ENCODE measurements around the gene RNF220.

RNF220 gene

DNA sequence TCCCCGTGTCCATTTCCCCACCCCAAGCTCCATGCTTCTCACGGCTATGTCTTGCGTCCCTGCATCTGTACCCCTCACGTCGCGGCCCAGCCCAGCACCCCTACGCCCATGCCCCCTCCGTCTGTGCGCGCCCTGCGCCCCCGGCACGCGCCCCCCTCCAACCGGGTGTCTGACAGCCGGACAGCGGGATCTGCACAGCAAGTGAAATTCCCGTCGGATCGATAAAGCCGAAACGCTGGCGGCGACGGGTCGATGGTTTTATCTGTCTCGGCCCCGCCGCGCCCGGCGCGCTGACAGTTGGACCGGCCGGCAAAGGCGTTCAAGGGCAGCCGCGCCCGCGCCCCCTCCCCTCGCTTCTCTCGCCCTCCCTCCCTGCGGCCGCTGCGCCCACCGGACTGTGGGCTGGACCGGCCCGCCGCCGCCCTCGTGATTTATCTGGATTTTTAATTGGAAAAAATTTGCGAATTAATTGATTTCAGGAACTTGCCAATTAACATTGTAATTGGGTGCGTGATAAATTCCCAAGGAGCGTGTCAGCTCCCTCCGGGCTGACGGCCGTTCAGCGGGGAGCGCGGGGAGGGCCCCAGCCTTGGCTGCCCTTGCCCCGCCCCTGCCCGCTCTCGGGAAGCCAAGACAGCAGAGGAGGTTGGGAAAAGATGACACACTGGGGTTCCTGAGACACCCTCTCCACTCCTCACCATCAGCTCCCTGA lies 212.1 kb downstream of the RNF220 start:
- no peak for DNase-seq

DNA sequence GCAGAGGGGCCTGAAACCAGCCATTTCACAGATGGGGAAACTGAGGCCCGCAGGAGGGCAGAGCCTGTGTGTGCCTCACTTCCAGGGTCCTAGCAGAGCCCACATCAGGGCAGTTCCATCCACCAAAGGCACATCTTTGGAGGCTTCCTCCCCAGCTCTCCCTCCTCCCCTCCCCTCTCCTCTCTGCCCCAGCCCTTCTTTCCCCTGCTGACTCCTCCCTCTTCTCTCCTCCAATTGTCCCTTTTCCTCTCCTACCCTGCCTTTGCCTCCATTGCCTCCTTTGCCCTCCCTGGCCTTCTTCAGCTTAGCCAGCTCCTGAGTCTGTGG lies 212.6 kb downstream of the RNF220 start:
- no peak for DNase-seq

DNA sequence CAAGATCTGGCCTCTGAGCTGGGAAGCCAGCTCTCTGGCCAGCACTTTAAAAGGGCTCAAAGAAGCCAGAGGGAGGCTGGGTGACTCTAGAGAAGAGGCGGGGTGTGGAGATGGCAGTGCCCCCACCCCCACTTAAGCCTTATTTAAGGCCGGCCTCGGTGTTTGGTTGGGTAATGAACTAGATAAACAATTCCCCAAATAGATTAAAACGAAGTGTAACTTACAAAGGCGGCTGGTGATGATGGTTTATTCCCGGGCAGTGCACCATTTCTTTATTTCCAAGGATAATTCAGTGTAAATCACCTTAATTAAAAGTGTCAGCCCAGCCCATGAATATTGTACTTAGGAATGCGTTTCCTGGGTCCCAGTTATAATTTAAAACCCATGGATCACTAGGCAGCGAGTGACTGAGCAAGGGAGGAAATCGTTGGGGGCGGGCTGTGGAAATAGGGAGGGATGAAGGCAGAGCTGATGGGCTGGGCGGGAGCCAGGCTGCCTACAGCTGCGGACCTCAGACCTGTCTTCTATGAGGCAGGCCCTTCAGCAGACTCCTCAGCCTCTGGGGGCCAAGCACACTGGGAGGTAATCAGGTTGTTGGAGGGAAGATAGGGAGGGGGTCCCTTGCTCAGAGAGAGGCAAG lies 214.3 kb downstream of the RNF220 start:
- DNase-seq = no peak

DNA sequence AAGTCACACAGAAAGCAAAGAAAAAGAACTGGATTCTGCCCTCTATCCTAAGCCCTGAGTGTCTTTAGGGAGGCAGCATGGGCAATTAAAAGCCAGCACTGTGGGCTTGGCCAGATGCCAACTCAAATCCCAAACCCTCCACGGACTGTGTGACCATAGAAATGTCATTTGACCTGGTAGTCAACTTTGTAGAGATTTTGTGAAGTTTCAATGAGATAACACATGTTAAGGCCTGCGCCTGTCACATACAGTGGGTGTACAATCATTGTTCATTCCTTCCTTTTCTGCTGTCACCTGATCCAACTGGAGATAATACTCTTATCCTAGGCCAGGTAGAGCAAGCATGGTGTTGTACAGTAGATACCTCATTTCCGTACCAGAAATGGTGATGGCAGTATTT lies 215.0 kb downstream of the RNF220 start:
- DNase-seq = no peak

DNA sequence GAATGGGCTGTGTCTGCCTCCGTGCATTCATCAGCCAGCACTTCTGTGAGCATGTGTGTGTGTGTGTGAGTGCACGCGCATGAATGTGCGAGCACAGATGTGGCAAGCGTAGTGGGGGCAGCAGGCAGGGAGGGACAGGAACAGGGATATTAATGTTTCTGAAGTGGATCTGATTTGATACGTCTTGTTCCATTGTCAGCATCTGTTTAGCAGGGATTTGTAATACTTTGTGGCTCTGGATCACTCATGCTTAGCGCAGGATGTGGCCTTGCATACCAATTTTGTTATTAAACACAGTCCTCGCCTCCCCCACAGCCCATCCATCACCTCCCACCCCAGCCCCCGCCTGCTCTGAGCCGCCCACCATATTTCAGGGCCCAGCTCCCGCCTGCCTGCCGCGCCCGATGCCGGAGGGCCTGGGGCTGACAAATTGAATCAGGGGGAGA lies 216.8 kb downstream of the RNF220 start:
- no peak for DNase-seq

DNA sequence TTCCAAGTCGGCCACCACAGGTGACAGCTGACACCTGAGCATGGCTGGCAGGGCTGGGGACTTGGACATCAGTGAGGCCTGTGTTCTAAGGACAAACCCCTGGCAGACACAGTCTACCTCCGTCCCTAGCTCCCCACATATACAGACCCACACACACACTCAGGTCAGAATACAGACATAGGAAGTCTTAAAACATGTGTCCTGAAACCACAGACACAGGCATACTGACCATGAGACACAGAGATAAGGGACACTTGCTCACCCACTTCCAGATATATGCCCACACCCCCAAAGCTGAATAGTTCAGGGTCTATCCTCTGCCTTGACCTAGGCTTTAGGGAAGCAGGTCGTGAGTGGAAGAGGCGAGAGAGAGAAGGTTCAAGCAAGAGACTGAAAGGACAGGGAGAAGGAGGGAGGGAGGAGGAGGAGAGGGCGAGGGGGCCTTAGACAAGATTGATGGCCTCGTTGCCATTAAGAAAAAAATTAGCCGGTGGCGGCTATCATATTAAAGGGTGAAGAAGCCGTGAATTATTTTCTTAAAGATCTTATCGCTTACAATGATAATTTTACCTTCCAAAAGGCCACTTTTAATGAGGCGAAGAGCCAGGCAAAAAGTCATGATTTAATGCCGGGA lies 219.3 kb downstream of the RNF220 start:
- DNase-seq = no peak

DNA sequence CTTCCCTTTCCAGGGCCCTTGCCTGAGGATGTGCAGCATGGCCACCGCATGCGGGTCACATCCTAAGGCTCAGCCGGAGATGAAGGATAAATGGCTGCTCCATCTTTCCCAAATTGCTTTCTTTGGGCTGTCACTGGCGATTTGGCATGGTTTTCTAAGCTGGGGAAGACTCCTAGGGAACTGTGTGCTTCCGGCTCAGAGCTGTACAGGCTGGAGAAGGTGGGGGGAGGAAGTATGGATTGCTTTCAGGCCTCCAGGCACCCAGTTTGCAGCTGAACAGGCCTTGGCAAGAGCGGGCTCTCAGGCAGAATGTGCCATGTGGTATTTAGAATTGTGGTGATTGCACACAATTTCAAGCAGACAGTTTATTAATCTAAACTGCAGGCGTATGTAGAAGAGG lies 220.3 kb downstream of the RNF220 start:
- no peak for DNase-seq

DNA sequence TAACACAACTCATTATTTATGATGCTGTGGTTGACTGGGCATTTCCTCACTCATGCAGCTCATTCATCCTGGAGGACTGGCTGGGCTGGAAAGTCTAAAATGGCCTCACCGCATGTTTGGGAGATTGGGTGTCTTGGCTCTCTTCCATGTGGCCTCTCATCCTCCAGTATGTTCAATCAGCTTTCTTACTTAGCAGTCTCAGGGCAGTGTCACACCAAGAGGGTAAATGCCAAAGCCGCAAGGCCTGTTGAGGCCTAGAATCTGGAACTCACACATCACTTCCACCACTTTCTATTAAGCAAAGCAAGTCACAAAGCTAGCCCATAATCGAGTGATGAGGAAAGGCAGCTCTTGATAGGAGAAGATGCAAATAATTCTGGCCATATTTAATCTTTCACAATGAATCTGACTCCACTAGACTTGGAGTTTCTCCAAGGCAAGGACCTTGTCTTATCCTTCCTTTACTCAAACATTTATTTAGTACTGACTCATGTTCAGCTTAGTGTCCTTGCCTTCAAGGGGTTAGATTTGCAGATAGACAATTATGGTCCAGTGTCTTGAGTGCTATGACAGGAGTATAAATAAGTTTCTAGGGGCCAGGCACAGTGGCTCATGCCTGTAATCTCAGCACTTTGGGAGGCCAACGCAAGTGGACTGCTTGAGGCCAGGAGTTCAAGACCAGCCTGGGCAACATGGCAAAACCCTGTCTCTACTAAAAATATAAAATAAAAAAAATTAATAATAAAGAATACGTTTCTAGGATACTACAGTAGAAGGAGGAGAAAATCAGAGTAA lies 224.1 kb downstream of the RNF220 start:
- no peak for DNase-seq

DNA sequence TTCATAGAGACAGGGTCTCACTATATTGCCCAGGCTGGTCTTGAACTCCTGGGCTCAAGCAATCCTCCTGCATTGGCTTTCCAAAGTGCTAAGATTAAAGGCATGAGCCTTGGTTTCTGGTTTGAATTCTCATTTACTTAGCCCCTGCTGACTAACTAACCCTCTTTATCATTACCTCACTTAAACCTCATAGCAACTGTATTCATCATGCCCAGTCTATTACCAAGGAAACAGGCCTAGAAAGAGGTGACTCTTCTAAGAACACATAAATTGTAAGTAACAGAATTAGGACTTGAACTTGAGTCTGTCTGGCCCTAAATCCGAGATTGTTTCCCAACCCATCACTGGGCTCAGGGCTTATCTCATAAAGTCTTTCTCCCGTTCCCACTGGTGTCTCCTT lies 225.1 kb downstream of the RNF220 start:
- DNase-seq = no peak

DNA sequence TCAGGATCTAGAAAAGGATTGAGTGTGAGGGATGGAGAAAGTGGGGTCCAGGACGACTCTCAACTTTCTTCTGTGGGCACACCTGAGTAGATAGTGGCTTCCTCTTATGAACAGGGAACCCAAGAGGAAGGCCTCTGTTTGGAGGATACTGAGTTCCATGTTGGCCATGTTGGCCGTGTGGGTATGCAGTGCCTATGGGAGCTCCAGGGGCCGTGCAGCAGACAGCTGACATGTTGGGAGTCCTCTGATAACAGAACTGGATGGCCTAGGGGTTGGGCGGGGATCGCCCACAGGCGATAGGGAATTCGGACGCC lies 226.2 kb downstream of the RNF220 start:
- DNase-seq = no peak

DNA sequence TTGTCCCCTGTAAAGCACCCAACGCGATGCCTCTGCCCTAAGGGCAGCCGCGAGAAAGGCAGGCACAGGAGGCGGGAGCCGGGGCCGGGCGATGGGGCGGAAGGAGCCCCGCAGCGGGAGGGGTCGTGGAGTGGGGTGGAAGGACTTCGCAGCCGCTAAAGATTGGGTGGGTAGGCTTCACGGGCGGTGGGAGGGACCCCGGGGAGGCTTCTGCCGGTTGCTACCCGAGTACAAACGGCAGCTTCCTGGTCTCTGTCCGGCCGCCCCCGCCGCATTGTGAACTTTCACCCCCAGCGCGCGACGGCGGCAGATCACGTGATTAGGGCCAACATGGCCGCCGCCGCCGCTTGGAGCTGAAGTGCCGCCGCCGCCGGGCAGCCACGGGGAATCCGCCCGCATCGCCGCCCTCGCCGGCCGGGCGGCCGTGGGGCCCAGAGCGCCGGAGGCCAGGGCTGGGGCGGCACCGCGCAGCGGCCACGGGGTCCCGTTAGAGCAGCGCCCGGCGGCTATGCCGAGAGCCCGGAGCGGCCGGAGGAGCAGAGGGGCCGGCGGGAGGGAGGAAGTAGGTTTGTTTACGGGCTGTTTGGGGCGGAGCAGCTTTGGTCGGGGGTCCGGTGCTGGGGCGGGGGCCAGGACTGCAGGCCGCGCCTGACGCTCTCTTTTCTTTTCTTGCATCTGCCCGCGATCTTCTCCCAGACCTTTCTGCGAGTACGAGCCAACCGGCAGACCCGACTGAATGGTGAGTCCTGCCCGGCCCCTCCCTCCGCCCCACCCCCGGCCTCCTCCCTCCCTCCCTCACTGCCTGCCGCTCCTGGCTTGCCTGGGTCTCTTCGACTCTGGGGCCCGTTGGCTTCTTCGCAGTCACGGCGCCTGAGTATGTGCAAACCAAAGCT lies 226.8 kb downstream of the RNF220 start:
- DNase-seq = peak; percentile 76

DNA sequence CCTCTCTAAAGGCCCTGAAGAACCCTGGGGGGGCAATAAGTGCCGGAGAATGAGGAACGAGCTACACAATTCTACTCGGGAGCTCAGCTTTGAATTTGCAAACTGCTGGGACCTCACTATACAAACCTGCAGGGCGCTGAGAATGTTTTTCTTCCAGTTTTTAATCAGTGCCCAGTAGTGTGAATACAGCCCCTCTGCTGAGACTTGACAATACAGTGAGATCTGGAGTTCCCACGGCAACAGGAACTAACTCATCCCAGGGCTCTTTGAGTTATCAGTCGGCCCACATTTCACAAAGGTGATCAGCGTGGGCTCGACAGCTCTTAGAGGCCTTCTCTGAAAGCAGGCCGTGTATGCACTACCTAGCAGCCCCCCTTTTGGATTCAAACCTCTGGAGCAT lies 227.5 kb downstream of the RNF220 start:
- no peak for DNase-seq

DNA sequence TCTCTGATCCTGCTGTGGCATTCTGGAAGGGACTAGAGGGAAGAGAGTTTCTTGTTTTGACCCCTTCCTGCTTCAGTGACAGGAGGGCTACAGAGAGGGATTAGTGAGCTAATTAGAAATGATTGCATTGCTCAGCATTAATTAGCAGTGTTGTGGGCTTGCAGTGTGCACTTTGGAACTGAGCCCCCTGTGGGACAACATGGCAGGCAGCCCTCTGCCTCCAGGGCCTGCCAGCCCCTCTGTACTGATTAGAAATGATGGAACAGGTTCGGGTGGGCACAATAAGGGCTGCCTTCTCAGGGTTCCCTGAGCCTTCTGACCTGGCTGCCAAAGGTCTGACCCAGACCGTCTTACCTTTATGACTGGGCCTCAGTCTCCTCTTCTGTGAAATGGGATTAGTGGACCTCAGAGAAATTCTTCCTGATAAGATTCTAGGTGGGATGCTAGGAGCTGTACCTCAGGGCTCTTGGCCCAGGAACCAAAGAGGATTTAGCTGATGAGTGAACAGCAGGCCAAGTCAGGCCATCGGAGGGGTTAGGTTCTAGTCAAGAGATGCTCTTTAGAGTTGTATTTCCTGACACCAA lies 229.6 kb downstream of the RNF220 start:
- no peak for DNase-seq

DNA sequence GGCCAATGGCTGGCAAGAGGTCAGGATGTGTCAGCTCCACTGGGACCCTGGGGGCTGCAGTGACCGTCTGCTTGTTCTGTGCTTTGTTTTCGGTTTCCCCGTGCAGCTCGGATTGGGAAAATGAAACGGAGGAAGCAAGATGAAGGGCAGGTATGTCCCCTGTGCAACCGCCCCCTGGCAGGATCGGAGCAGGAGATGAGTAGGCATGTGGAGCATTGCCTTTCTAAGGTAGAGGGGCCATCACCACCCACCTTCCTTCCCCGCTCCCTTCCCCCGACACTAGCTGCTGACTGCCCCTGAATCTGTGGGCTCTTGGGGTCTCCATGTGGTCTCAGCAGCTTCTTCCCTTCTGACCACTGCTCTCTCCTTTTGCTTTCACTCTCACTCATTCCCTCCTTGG lies 230.4 kb downstream of the RNF220 start:
- DNase-seq = no peak

DNA sequence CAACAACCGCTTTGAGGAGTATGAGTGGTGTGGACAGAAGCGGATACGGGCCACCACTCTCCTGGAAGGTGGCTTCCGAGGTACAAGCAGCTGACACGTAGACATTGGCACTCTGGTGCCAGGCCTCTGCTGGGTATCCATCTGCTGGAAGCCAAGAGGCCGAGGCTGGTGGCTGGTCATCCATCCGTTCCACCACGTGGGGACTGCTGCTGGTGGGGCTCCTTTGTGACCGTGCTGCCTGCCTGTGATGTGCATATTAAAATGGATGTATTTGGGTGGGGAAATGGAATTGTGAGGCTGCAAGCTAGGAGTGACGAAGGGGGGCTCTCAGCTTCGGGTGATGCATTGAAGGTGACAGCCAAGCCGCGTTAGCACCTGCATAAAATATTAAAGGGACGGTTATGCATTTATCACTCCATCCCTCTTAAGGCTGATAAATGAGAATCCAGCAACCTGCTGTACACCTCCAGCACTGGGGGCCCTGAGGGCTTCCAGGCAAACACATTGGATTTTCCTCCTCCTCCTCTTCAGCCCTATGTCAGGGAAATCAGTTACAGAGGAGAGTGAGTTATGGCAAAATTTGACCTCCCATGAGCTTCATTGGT lies 231.1 kb downstream of the RNF220 start:
- DNase-seq = no peak

DNA sequence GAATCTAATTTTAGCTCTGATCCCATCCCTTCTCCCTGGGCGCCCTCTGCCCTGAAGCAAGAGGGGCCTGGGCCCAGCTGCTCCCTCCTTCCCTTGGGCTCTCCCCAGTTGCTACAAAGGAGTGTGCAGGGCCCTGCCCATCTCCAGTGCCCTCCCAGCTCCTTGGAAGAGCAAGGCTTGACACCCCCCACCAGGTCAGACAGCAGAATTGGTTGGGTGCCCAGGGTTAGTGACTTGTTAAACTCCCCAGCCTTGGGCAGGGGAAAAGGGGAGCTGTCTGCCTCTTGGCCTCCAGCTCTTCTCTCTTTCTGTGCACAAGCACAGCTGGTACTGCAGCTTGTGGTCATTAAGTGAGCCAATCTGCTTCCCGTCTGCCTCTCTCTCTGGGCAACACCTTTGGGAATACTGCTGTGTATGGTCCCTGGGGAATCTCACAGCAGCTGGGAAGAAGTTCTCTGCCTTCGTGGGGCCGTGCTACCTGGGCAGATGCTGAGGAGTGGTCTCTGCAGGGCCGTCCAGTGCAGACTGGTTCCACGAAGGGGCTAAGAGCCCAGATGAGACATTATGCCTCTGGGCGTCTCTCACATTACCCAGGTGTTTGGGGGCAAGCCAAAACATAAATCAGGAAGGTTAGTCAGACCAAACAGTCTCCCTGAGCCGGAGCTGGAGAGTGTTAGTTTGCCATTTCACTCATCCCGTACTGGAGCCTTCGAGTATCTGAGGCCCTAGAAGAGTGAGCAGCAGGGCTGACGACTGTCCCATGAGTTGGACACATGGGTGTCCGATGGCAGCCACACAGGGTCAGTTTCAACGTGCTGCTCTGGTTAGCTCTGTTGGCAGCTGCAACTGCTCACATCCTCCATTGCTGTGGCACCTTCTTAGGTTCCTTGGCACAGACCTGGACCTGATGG lies 231.9 kb downstream of the RNF220 start:
- peak; percentile 93 for DNase-seq

DNA sequence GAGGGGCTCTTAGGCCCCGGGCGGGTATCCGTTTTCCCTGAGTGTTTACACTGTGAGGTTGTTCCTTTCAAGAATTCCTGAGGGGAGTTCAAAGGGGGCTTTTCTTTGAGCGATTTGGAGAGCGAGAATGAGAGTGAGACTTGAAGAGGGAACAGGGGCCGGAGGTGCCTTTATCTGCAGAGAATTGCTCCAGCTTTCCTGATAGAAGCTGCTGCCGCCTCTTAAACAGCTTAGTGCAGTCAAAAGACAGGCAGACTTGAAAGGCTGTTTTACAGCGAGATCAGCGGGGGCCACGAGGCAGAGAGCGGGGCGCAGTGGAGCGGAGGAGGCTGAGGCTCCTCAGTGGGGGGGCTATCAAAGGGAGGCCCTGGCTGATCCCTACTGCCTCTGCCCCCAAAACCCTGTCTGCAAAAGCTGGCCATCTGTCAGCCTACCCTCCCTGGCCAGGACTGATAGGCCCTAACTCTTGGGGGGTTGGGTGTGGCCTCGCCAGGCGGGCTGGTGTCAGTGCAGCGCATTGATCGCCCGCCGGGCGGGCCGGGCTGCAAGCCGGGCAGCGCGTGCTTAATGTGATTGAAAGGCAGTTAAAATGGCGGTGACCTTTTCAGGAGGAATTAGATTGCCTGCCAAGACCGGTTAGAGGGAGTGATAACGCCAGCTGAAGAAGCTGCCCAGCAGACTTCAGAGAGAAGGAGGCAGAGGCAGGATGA lies 232.8 kb downstream of the RNF220 start:
- peak; percentile 65 for DNase-seq

DNA sequence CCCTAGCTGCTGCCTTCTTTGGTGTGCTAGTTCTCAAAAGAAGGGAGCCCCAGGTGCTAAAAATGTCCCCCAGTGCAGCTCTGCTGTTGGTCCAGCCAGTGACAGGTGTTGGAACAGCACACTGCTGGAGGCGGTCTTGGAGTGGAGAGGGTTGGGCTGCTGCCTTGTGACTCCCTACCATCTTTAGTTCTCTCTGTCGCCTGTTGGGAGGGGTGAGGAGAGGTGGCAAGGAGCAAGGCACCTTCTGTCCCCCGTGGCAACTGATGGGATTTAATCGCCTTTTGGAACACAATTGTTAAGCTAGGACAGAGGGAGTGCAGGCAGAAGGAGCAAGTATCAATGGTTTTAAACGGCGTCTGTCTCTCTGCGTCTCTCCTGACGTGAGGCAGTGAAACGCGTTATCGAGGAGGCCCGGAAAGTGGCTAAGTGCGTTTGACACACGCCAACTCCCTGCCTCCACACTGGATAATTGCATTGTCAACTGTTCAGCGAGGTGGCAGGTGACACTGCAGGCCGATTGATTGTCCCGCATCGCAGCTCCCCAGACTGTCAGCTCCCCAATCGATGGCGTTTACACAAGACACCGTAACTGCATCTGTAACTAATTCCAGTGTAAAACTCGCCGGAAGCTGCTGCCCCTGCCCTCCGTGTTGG lies 235.3 kb downstream of the RNF220 start:
- DNase-seq = no peak

Data from DMS79 (cell line).